Measurements from ENCODE around the gene ACTL6B.

ACTL6B gene

DNA sequence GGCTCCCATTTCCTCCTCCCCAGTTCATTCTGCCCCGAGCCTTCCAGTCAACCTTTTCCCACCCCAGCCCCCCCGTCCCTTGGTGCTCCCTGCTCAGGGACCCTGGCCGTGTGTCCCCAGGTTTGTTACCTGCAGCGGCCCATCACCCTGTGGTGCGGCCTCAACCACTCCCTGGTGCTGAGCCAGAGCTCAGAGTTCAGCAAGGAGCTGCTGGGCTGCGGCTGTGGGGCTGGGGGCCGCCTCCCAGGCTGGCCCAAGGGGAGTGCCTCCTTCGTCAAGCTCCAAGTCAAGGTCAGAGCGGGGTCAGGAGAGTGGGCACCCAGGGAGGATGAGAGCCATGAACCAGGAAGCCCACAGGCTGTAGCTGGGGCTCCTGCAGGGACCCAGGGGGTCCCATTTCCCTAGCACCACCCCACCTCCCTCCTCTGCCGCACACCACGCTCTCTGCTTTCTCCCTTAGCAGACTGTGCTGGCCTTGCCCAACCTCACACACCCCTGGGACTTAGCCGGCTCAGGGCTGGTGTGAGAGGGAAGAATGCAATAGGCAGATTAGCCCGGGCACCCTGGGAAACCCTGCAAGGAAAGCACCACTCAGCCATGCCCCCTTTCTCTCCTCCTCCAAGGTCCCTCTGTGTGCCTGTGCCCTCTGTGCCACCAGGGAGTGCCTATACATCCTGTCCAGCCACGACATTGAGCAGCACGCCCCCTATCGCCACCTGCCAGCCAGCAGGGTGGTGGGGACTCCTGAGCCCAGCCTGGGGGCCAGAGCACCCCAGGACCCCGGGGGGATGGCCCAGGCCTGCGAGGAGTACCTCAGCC, 56.1 kb downstream of the ACTL6B start:
- no peak for DNase-seq

GRCh38 chr7:100598425-100598824, 57.8 kb downstream of the ACTL6B start:
- DNase-seq = no peak

DNA sequence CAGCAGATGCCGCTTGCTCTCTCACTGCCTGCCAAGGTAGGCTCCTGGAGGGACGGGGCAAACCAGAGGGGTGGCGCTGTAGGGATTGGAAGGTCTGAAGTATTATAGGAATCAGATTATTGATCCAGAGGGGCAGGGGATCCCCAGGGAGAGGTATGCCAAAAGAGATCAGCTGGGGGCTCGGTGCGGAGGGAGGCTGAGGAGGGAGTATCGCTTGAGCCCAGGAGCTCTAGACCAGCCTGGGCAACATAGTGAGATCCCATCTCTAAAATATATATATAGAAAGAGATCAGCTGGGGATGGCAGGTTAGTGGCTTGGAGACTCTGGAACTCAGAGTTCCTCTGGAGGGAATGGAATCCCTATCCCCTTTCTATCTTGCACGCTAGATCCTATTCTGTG, 61.1 kb downstream of the ACTL6B start:
- no peak for DNase-seq

All from inflammatory macrophage treated with lipopolysaccharide for 4 hours (primary cell).